MM.1S (cell line): Measurements from ENCODE around the gene SUFU.

Experiments used
- DNase-seq: peaks from one replicate; pipeline ENCODE4 v3.0.0-alpha.2; 2015
- H2AFZ ChIP-seq: fragments of 300-600 bp; sonication (generic); 2 replicates; pipeline ENCODE4 v1.6.0; 2016; ENCODE audit warnings: antibody characterized with exemption, low read length
- H3F3A ChIP-seq: fragments of 300-600 bp; sonication (generic); 2 replicates; pipeline ENCODE4 v1.6.1; 2016; ENCODE audit warnings: mild to moderate bottlenecking, antibody characterized with exemption, low read length, moderate library complexity, mixed read lengths; ENCODE audit not compliant: insufficient read depth
- H3K27ac ChIP-seq: fragments of 300-600 bp; sonication (generic); 2 replicates; pipeline ENCODE4 v1.5.1; 2016; ENCODE audit warnings: mild to moderate bottlenecking, low read length
- H3K27me3 ChIP-seq: fragments of 300-600 bp; sonication (generic); replicated peaks from 2 replicates; pipeline ENCODE4 v1.6.0; 2016; ENCODE audit warnings: low read length; ENCODE audit not compliant: insufficient read depth
- H3K36me3 ChIP-seq: fragments of 300-600 bp; sonication (generic); replicated peaks from 2 replicates; pipeline ENCODE4 v1.6.1; 2016; ENCODE audit warnings: mild to moderate bottlenecking, low read length, mixed read lengths; ENCODE audit not compliant: insufficient read depth
- H3K4me1 ChIP-seq: fragments of 300-600 bp; sonication (generic); 2 replicates; pipeline ENCODE4 v1.6.1; 2016; ENCODE audit warnings: low read length, mixed read lengths
- H3K4me2 ChIP-seq: fragments of 300-600 bp; sonication (generic); 2 replicates; pipeline ENCODE4 v1.6.0; 2016; ENCODE audit warnings: low read depth, low read length
- H3K4me3 ChIP-seq: fragments of 300-600 bp; sonication (generic); 2 replicates; pipeline ENCODE4 v1.5.1; 2016; ENCODE audit warnings: low read length, mixed read lengths
- H3K79me2 ChIP-seq: fragments of 300-600 bp; sonication (generic); 2 replicates; pipeline ENCODE4 v1.6.1; 2016; ENCODE audit warnings: mixed run types, low read length, mixed read lengths
- H3K9ac ChIP-seq: fragments of 300-600 bp; sonication (generic); 2 replicates; pipeline ENCODE4 v1.6.1; 2016; ENCODE audit warnings: low read length, mixed read lengths
- H3K9me2 ChIP-seq: fragments of 300-600 bp; sonication (generic); replicated peaks from 2 replicates; pipeline ENCODE4 v1.6.1; 2016; ENCODE audit warnings: mild to moderate bottlenecking, low read length, mixed read lengths; ENCODE audit not compliant: insufficient read depth
- H3K9me3 ChIP-seq: fragments of 300-600 bp; sonication (generic); replicated peaks from 2 replicates; pipeline ENCODE4 v1.6.1; 2016; ENCODE audit warnings: mild to moderate bottlenecking, low read length, mixed read lengths; ENCODE audit not compliant: insufficient read depth
- H4K20me1 ChIP-seq: fragments of 300-600 bp; sonication (generic); 2 replicates; pipeline ENCODE4 v1.6.1; 2016; ENCODE audit warnings: mild to moderate bottlenecking, low read length, moderate library complexity, mixed read lengths; ENCODE audit not compliant: insufficient read depth
- CTCF ChIP-seq: fragments of 300-600 bp; sonication (generic); IDR thresholded peaks from 2 replicates; pipeline ENCODE4 v1.5.1; 2016; ENCODE audit warnings: antibody characterized with exemption, low read length, mixed read lengths
- EZH2 ChIP-seq: fragments of 300-600 bp; sonication (generic); optimal IDR thresholded peaks from 2 replicates; pipeline ENCODE3; 2017; ENCODE audit warnings: low read depth, mild to moderate bottlenecking, antibody characterized with exemption, low read length, mixed read lengths
- EZH2phosphoT487 ChIP-seq: fragments of 300-600 bp; sonication (generic); IDR thresholded peaks from 2 replicates; pipeline ENCODE4 v1.6.1; 2018; ENCODE audit warnings: antibody characterized with exemption, low read length

The SUFU gene

GRCh38 chr10:102504179-102504975 lies 605 bp downstream of the SUFU start:
- peaks cover 18% of the 10 kb centered on the region for H3K4me1 ChIP-seq
- H4K20me1 ChIP-seq = no peaks in the 10 kb centered on the region
- H2AFZ ChIP-seq = peak overlapping the region; percentile 83
- H3K4me3 ChIP-seq = peak overlapping the region; percentile 98
- H3K27me3 ChIP-seq = no peaks in the 10 kb centered on the region
- peak overlapping the region; percentile 74 for H3K9ac ChIP-seq
- H3K27ac ChIP-seq = peak overlapping the region; percentile 5; the same call in 1 of the 2 replicates
- no peaks in the 10 kb centered on the region for H3K9me3 ChIP-seq
- no peak for TF ChIP-seq EZH2phosphoT487
- TF ChIP-seq EZH2 = no peak
- no peak for TF ChIP-seq CTCF
- H3K4me2 ChIP-seq = peak overlapping the region; percentile 97
- H3K79me2 ChIP-seq = peaks cover 67% of the 10 kb centered on the region
- H3K36me3 ChIP-seq = peaks cover 4% of the 10 kb centered on the region; the same call in 1 of the 2 replicates
- DNase-seq = peak; percentile 53
- H3K9me2 ChIP-seq = no peaks in the 10 kb centered on the region
- H3F3A ChIP-seq = peaks cover 17% of the 10 kb centered on the region

- H3K4me3 ChIP-seq = peak overlapping the region; percentile 98
- peaks cover 7% of the 10 kb centered on the region; the same call in 1 of the 2 replicates for H3K36me3 ChIP-seq
- no peaks in the 10 kb centered on the region for H3K9me2 ChIP-seq
- peaks cover 17% of the 10 kb centered on the region for H3F3A ChIP-seq
- no peaks in the 10 kb centered on the region for H4K20me1 ChIP-seq
- peaks cover 18% of the 10 kb centered on the region for H3K4me1 ChIP-seq
- peak overlapping the region; percentile 74; the same call in 1 of the 2 replicates for H3K9ac ChIP-seq
- peak overlapping the region; percentile 5; the same call in 1 of the 2 replicates for H3K27ac ChIP-seq
- H2AFZ ChIP-seq = peak overlapping the region; percentile 83; the same call in 1 of the 2 replicates
- peak overlapping the region; percentile 97 for H3K4me2 ChIP-seq
- peaks cover 61% of the 10 kb centered on the region for H3K79me2 ChIP-seq
- DNase-seq = no peak
- no peaks in the 10 kb centered on the region for H3K27me3 ChIP-seq
- H3K9me3 ChIP-seq = no peaks in the 10 kb centered on the region
- no peak for TF ChIP-seq EZH2phosphoT487
- no peak for TF ChIP-seq EZH2
- no peak for TF ChIP-seq CTCF
These were observed 1.2 kb downstream of the SUFU start for GRCh38 chr10:102504976-102505300.

GRCh38 chr10:102505462-102506115 lies 1.8 kb downstream of the SUFU start:
- Histone ChIP-seq H3K9me3 (no peaks in the 10 kb centered on the region), H3K9ac (no peak overlapping the region), H3K27ac (no peak overlapping the region), H3K79me2 (peaks cover 57% of the 10 kb centered on the region), H4K20me1 (no peaks in the 10 kb centered on the region), H3K4me2 (no peak overlapping the region; the same call in 1 of the 2 replicates), H3K9me2 (no peaks in the 10 kb centered on the region), H2AFZ (no peak overlapping the region), H3F3A (peaks cover 17% of the 10 kb centered on the region), H3K4me3 (no peak overlapping the region), H3K36me3 (peaks cover 7% of the 10 kb centered on the region; the same call in 1 of the 2 replicates), H3K27me3 (no peaks in the 10 kb centered on the region), H3K4me1 (peaks cover 18% of the 10 kb centered on the region)
- no peak for DNase-seq
- TF ChIP-seq EZH2phosphoT487 (no peak), EZH2 (no peak), CTCF (no peak)
